Stimulated activated effector memory CD8-positive, alpha-beta T cell treated with anti-CD3 and anti-CD28 coated beads, Interleukin-12 subunit alpha, Interleukin-12 subunit beta, amount 100 ng/mL, for 72 hours (primary cell): Measurements from ENCODE around the gene HES3.

Source experiments
- ATAC-seq: fragments of 150-1000 bp; cut with Tn5 transposase; 2 replicates; pipeline ENCODE4 v1.10.0; 2021
- DNase-seq, 2 donors: peaks; one replicate each; pipeline ENCODE4 v3.0.0; 2021 to 2022; ENCODE audit warnings: low spot score in 2 of 2
- H3K27ac Mint-ChIP-seq: one replicate; pipeline ENCODE4 v1.8.0; 2022; ENCODE audit warnings: mild to moderate bottlenecking, mixed read lengths
- H3K36me3 Mint-ChIP-seq: one replicate; pipeline ENCODE4 v1.8.0; 2022; ENCODE audit warnings: mild to moderate bottlenecking, mixed read lengths
- H3K4me1 Mint-ChIP-seq: one replicate; pipeline ENCODE4 v1.8.0; 2022; ENCODE audit warnings: mixed read lengths
- H3K4me3 Mint-ChIP-seq: one replicate; pipeline ENCODE4 v1.8.0; 2022; ENCODE audit warnings: mild to moderate bottlenecking, mixed read lengths
- H3K9me3 Mint-ChIP-seq: one replicate; pipeline ENCODE4 v1.8.0; 2022; ENCODE audit warnings: mixed read lengths

The HES3 gene

DNA sequence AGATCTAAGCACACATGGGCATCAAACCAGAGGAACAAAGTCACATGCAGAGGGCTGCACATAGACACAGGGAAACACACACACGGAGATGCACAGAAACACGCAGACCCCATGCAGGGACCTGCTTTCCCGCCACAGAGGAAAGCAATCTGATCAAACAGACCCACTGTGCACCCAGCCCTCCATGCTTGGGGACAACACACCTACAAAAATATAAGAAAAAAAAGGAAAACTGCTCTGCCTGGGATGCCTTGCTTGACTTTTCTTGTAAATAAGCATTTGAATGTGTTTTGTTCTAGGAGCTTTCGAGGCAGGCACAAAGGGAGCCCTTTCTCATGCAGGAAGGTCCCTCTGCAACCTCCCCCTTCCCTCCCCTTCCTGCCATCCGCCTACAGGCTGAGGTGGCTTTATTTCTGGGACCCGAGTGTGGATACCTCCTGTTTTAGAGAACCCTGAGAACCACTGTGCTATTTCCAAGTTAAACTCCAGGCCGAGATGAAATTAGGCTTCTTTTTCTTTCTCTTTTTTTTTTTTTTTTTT, 4.7 kb upstream of the HES3 start:
- no peak for DNase-seq
- Mint-ChIP-seq H3K27ac (no peak overlapping the region), H3K36me3 (no peaks in the 10 kb centered on the region), H3K4me3 (no peak overlapping the region), H3K9me3 (no peaks in the 10 kb centered on the region), H3K4me1 (peaks cover 19% of the 10 kb centered on the region)
- ATAC-seq = no peak

DNA sequence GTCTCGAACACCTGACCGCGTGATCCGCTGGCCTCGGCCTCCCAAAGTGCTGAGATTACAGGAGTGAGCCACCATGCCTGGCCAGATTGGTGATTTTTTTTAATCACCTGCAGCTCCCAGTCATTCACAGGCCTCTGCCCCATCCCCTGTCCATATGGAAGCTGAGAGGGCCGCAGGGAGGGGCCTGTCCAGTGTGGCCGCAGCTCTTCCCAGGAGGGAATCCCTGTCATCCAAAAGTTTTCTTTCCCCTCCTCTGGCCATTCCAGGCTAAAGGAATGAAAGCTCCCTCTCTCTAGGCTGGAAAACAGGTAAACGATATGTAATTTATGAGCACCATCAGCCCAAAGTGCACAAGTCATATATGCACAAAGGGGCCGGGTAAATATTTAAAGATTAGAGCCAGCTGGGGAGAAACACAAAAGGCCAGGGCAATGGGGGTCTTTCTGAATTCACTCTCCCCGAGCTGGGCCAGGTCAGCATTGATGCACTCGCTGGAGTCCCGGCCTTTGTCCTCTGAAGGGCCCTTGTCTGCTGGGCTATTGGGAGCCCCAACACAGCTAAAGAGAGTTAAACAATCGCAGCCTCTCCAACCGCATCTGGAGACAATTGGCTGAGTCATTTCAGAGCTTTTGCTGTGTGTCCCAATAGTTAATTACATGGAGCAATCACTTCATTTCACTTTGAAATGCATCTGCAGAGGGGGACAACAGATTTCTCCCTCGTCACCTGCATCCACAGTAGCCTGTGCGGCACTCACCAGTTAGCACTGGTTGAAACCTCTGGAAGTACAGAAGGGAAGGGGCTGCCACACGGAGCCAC, 3.8 kb upstream of the HES3 start:
- DNase-seq (no peak), ATAC-seq (no peak)
- H3K9me3 Mint-ChIP-seq = no peaks in the 10 kb centered on the region
- no peaks in the 10 kb centered on the region for H3K36me3 Mint-ChIP-seq
- peaks cover 13% of the 10 kb centered on the region for H3K4me1 Mint-ChIP-seq
- no peak overlapping the region for H3K27ac Mint-ChIP-seq
- no peak overlapping the region for H3K4me3 Mint-ChIP-seq

DNA sequence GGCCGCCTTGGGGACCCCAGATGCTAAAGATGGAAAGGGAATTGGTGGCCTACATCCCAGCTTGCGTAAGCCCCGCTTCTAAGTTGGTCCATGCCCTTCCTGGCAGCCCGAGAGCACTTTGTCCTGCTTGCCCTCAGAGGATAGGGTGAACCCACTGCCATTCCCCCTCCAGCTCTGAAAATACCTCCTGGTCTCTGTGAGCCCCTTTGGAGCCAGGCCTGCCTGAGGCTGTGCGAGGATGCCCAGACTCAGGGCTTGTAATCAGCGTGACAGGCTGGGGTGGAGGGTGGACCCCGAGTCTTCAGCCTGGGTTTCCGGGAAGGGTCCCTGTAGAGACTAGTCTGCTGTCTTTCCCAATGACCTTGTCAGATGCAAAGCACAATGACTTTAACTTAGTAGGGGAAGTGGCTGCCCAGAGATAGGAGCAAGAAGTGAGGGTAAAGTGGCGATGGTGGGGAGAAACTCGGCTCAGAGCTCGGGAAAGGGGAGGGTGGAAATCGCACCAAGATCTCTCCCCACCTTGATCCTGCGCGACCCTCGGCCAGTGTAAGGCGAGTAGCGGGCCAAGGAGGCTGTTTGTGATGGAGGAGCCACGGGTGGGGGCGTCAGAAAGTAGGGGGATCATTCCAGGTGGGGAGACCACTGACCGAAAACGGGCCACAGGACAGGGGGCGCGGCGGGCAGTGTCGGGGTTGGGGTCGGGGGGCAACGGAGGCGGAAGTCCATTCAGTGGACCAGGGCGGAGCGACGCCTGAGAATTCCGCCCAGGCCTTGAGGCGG, 2.7 kb upstream of the HES3 start:
- DNase-seq = no peak
- Mint-ChIP-seq H3K9me3 (no peaks in the 10 kb centered on the region), H3K27ac (no peak overlapping the region), H3K4me3 (peak overlapping the region; percentile 30), H3K36me3 (no peaks in the 10 kb centered on the region), H3K4me1 (peaks cover 16% of the 10 kb centered on the region)
- ATAC-seq = no peak

DNA sequence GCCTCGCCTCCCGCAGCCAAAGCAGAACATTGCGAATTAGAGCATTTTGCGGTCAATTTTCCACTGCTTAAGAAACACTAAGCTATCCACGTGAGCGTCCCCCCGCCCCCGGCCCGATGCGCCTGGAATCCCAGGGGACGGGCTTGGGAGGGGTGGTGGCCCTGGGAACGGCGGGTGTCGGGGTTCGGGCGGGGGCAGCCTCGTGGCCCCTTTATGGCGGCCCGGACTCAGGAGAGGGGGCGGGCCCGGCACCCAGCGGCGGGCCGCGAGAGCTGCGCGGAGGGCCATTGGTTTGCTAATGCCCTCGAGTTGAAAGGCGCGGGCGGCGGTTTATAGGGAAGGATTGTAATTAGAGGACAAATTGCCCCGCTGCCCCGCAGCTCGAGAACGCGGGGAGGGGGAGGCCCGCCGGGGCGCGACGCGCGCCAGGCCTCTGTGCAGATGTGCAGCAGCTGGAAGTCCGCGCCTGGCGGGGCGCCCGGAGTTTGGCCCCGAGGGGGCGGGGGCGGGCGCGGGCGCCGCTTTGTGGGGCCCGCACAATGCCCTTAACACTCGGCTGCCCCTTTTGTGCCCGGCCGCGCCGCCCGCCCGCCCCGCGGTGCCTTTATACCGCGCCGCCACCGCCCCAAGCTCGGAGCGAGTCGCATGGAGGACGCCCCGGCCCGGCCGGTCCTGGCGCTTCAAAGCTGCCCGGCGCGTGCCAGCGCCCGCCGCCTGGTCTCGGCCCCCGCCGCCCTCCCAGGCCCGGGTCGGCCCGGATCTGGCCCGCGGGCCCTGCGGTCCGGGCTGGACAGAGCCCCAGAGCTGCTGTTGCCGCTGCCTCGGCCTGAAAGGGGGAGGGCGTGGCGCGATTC, 1.9 kb upstream of the HES3 start:
- DNase-seq (no peak), ATAC-seq (no peak)
- Mint-ChIP-seq H3K9me3 (no peaks in the 10 kb centered on the region), H3K27ac (no peak overlapping the region), H3K36me3 (no peaks in the 10 kb centered on the region), H3K4me1 (peaks cover 22% of the 10 kb centered on the region), H3K4me3 (peak overlapping the region; percentile 30)

DNA sequence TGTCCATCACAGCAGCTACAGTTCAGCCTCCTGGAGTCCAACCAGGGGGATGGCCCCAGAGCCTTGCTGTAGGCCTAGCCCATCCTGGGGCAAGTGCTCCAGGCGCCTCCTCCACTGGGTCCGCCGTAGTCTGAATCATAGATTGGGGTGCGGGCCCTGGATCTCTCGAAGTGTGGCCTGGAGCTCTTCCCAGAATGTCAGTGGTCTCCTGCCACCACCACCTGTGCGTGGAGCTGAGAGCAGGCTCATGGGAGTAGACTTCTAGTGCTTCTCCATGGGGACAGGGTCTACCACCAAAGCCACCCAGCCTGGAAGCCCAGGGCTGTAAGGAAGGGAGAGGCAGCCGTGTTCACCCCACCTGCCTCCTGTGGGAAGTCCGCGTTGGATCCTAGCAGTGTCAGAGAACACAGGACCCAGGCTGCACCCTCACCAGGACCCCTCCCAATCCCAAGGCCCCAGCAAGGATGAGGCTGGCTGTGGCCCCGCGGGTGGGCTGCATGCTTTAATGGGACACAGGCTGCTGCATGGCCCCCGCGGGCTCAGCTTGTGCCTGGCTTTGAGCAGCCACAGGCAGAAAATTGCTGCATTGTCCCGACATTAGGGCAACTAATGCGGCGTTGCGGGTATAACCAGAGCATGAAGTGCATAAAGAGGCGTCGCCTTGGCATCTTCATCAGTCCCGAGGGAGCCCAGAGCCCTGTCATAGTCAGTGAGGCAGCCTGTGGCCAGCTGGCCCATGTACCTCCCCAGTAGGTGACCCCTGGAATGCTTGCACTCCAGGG, 735 bp upstream of the HES3 start:
- no peaks in the 10 kb centered on the region for H3K9me3 Mint-ChIP-seq

DNA sequence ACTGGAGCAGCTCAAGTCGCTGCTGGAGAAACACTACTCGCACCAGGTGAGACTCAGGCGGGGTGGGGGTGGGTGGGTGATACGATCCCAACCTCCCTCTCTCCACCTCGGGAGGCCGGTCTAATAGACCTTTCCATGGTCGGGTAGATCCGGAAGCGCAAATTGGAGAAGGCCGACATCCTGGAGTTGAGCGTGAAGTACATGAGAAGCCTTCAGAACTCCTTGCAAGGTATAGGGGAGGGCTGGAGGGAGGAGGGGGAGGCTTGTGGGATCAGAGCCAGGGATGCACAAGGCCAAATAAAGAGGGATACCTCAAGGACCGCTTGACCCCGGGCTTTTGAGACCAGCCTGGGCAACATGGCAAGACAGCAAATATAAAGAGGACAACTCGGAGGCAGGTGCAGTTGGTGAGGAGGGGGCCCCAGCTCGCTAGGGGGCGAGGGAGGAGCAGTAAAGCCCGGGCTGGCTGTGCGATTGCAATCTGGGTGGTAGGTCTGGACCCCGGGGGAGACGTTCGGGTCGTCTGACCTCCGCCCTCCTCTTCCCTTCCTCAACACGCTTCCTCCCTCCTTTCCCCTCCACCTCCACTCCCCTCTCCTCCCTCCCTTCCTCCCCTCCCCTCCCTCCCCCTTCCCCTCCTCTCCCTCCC, 546 bp downstream of the HES3 start:
- H3K36me3 Mint-ChIP-seq = no peaks in the 10 kb centered on the region
- no peaks in the 10 kb centered on the region for H3K9me3 Mint-ChIP-seq
- DNase-seq (no peak), ATAC-seq (no peak)
- H3K4me1 Mint-ChIP-seq = peaks cover 17% of the 10 kb centered on the region
- no peak overlapping the region for H3K4me3 Mint-ChIP-seq
- no peak overlapping the region for H3K27ac Mint-ChIP-seq

More for the DNA sequence above, 735 bp upstream of the HES3 start:
- ATAC-seq = no peak
- H3K36me3 Mint-ChIP-seq = no peaks in the 10 kb centered on the region
- H3K4me1 Mint-ChIP-seq = peaks cover 22% of the 10 kb centered on the region
- no peak overlapping the region for H3K4me3 Mint-ChIP-seq
- no peak for DNase-seq
- no peak overlapping the region for H3K27ac Mint-ChIP-seq

DNA sequence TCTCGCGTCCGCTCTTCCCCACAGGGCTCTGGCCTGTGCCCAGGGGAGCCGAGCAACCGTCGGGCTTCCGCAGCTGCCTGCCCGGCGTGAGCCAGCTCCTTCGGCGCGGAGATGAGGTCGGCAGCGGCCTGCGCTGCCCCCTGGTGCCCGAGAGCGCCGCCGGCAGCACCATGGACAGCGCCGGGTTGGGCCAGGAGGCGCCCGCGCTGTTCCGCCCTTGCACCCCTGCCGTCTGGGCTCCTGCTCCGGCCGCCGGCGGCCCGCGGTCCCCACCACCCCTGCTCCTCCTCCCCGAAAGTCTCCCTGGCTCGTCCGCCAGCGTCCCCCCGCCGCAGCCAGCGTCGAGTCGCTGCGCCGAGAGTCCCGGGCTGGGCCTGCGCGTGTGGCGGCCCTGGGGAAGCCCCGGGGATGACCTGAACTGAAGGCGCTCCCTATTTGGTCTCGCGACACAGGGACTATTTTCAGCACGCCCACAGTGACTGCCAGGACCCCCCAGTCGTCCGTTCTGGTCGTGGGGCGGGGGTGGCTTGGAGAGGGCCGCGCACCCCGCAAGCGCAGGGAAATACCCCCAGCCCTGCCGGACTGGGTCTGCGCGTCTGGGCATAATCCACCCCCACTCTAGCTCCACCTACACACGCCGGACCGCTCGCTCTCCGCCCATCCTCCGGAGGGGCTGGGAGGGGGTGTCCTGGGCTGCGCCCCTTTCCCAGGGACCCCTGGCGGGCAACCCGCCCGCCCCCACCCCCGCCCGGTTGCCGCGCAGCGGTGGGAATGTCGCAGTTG, 1.3 kb downstream of the HES3 start:
- H3K27ac Mint-ChIP-seq = no peak overlapping the region
- no peaks in the 10 kb centered on the region for H3K36me3 Mint-ChIP-seq
- peaks cover 17% of the 10 kb centered on the region for H3K4me1 Mint-ChIP-seq
- no peaks in the 10 kb centered on the region for H3K9me3 Mint-ChIP-seq
- ATAC-seq (peak; percentile 78), DNase-seq (peak; percentile 85 to 90)
- H3K4me3 Mint-ChIP-seq = peak overlapping the region; percentile 68

DNA sequence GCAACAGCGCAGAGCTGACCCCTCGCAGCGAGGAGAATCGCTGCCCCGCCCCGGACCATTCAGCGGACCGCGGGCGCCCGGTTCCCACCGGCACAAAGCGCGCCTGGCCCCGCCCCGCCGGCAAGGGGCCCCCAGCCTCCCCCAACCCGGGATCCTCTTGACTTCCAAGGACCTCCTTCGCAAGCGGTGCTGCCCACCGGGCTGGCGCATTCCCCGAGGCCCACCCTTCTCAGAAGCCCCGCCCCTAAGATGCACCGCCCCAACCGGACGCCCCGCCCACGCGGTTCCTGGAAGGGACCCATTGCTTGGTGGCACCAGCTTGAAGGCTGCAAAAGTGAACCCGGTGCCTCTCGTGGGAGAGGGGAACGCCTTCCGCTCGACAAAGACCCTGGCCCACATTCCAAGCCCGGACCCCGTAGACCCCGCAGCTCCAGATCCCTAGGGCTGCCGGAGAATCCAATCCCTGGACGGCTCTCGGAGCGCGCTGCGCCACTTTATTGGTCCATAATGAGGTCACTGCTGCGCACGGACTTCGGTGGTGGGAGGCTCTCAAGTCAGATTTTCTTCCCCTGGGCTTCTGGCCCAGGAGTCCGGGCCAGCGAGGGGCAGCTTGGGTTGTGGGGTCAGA, 2.0 kb downstream of the HES3 start:
- ATAC-seq = no peak
- Mint-ChIP-seq H3K9me3 (no peaks in the 10 kb centered on the region), H3K4me3 (peak overlapping the region; percentile 68), H3K4me1 (peaks cover 17% of the 10 kb centered on the region), H3K27ac (no peak overlapping the region), H3K36me3 (no peaks in the 10 kb centered on the region)
- peak; percentile 41 to 87 for DNase-seq

DNA sequence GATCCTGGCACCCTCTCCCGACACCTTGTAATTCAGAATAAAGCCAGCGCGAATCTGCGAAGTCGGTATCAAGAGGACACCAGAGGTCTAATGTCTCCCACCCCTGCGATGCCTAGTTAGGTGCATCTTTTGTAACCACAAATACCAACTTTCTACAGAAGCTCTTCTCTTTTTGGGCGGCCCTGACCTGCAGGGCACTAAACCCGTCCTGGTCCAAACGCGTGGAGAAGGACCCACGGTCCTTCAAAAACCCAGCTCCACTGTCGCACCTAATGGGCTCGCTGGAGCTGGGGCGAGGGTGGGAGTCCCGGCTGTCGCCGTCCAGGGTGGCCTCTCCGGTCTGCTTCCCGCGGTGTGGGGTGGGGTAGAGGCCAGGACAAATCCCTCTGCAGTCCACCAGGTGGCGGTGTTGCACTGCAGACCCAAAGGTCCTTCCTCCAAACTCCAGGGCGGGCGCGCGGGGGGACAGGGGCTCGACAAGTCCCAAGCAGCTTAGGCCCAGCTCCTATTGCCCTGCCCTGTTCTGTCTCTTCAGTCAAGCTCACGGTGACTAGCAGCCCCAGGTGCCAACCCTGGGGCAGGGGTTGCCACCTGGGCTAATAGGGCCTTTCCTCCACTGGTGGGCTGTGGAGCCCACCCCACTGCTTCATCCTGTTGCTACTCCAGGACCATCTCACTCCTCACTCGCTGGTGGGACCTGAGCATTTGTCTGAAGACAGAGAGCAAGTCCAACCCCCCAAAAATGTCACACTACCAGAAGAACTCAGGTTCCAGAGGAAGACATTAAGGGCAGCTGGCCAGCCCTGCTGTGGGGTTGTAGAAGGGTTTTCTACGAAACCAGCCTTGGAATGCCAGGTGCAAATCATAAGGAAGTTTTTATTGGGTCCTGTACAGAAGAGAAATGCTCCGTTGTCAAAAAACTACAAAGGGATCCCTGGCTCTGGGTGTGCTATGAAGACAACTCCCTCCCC, 2.8 kb downstream of the HES3 start:
- peak; percentile 71 to 90 for DNase-seq
- Mint-ChIP-seq H3K27ac (no peak overlapping the region), H3K36me3 (no peaks in the 10 kb centered on the region), H3K4me3 (peak overlapping the region; percentile 68), H3K9me3 (no peaks in the 10 kb centered on the region), H3K4me1 (peaks cover 10% of the 10 kb centered on the region)
- ATAC-seq = peak; percentile 63

DNA sequence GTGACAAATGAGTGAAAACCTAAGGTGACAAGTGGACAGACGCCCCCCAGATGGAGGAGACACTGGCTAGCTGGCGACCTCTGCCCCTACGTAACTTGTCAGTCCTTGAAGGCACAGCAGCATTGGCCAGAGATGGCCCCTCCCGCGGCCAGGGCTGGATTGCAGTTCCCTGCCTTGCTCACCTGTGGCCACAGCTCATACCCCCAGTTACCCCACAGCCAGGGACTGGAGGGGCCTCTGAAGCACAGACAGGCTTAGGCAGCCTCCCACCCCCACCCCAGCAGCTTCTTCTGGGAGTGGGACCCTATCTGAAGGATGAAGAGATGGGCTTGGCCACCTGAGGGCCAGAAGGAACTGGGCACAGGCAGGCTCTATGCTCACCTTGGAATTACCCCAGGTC, 3.7 kb downstream of the HES3 start:
- Mint-ChIP-seq H3K27ac (no peak overlapping the region), H3K9me3 (no peaks in the 10 kb centered on the region), H3K4me3 (no peak overlapping the region), H3K4me1 (peaks cover 9% of the 10 kb centered on the region), H3K36me3 (no peaks in the 10 kb centered on the region)
- DNase-seq = no peak
- ATAC-seq = no peak

DNA sequence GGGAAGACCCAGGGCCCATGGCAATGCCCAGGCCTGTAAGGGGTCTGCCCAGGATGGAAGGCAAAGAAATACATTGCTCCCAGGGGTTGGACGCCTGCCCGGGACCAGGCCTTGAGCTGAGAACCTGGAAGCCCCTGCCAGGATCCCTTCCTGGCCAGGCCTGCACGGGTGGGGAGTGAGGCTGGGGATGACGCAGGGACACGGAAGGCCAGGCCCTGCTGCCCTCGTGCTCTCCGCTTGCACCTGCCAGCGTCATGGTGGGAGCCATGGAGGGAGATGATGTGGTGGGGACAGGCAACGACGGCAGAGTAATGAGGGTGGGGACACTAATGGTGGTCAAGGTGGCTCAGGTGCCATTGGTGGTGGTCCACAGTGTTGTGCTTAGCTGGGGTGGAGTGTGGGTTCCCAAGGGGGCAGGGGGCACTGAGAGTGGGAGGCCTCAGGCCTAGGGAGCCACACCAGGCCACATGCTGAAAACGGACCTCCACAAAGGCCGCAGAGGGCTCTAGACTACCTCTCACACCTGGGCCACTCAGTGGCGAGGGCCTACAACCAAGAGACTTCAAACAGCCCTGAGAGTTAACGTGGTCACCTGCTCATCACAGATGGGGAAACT, 4.3 kb downstream of the HES3 start:
- Mint-ChIP-seq H3K36me3 (no peaks in the 10 kb centered on the region), H3K9me3 (no peaks in the 10 kb centered on the region), H3K4me3 (peak overlapping the region; percentile 23), H3K4me1 (peaks cover 9% of the 10 kb centered on the region), H3K27ac (no peak overlapping the region)
- DNase-seq (no peak), ATAC-seq (no peak)
